Activated CD8-positive, alpha-beta T cell treated with anti-CD3 and anti-CD28 coated beads for 36 hours (primary cell): ENCODE data around the gene TAC4. TPM values are rescaled to one million over a fixed set of nuclear protein-coding genes. Genes with fewer than 3 reads are reported as not detected.

Experiments used
- ATAC-seq: fragments of 200-7000 bp; cut with Tn5 transposase; one replicate; pipeline ENCODE4 v1.10.0; 2021; ENCODE audit warnings: mild to moderate bottlenecking, moderate library complexity
- CTCF ChIA-PET: fragments of 350-600 bp; sonication (Branson Sonifier 250); formaldehyde crosslinking; loops from one replicate; lab custom pipeline; 2021; ENCODE audit warnings: antibody characterized with exemption; lab: Charles Lee
- POLR2A ChIA-PET: fragments of 350-600 bp; sonication (Branson Sonifier 250); formaldehyde crosslinking; loops from one replicate; lab custom pipeline; 2021; ENCODE audit warnings: antibody characterized with exemption; lab: Charles Lee
- DNase-seq: peaks from one replicate; pipeline ENCODE4 v3.0.0-alpha.2; 2020
- H3K27ac Mint-ChIP-seq: one replicate; pipeline ENCODE4 v1.8.0; 2021; ENCODE audit warnings: mild to moderate bottlenecking, mixed read lengths
- H3K27me3 Mint-ChIP-seq: one replicate; pipeline ENCODE4 v1.8.0; 2021; ENCODE audit warnings: mixed read lengths
- H3K36me3 Mint-ChIP-seq: one replicate; pipeline ENCODE4 v1.8.0; 2021; ENCODE audit warnings: low read depth, mixed read lengths
- H3K4me1 Mint-ChIP-seq: one replicate; pipeline ENCODE4 v1.8.0; 2021; ENCODE audit warnings: low read depth, mixed read lengths
- H3K4me3 Mint-ChIP-seq: one replicate; pipeline ENCODE4 v1.8.0; 2021; ENCODE audit warnings: mild to moderate bottlenecking, moderate library complexity, mixed read lengths
- H3K9me3 Mint-ChIP-seq: one replicate; pipeline ENCODE4 v1.8.0; 2021; ENCODE audit warnings: mixed read lengths
- CTCF ChIP-seq: fragments of 200-600 bp; IDR thresholded peaks from one replicate; pipeline ENCODE4 v1.8.0; 2022; ENCODE audit warnings: antibody characterized with exemption, mild to moderate bottlenecking
- intact Hi-C: fragments of 100-400 bp; cut with micrococcal nuclease; formaldehyde crosslinking; loops from one replicate; pipeline ENCODE4 v1.10.0; 2022
- total RNA-seq, 2 experiments: library from RNA; stranded (reverse); gene quantifications; one replicate each; pipeline ENCODE4 v1.2.3, GENCODE V29; 2021

Gene TAC4
- total RNA-seq, 2 experiments from 2014 or later = not detected

DNA sequence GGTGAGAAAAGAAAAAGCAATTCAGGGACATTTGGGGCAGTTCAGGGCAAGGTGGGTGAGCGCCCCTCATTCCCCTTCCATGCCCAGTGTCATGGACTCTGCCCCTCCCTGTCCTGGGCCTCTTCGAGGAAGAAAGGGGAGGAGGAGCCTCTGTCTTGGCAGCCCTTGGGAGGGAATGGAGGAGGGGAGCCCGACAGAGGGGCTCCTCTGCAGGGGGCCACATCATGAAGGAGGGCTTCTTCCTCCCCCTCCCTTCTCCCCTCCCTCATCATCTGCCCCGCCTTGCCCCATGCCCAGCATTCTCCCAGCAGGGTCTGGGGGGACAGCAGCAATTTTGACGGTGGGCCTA lies 33.2 kb upstream of the TAC4 start:
- no peak for TF ChIP-seq CTCF
- H3K27me3 Mint-ChIP-seq = peaks cover 32% of the 10 kb centered on the region
- no peak overlapping the region for H3K27ac Mint-ChIP-seq
- POLR2A ChIA-PET = no interaction called here
- no peak for DNase-seq
- H3K4me3 Mint-ChIP-seq = no peak overlapping the region
- no peaks in the 10 kb centered on the region for H3K9me3 Mint-ChIP-seq
- H3K36me3 Mint-ChIP-seq = no peaks in the 10 kb centered on the region
- no peak for ATAC-seq
- H3K4me1 Mint-ChIP-seq = peaks cover 3% of the 10 kb centered on the region
- intact Hi-C loops = loop anchor here (5.0 kb wide), 1 partner anchor 116 kb away; the partner anchor contains the start of gene DLX3
- CTCF ChIA-PET = interaction anchor here (1.0 to 10.7 kb wide), 22 partner anchors 9 to 213 kb away, joined by 3 to 145 read pairs (median 4); partner anchors contain the start of gene DLX3

DNA sequence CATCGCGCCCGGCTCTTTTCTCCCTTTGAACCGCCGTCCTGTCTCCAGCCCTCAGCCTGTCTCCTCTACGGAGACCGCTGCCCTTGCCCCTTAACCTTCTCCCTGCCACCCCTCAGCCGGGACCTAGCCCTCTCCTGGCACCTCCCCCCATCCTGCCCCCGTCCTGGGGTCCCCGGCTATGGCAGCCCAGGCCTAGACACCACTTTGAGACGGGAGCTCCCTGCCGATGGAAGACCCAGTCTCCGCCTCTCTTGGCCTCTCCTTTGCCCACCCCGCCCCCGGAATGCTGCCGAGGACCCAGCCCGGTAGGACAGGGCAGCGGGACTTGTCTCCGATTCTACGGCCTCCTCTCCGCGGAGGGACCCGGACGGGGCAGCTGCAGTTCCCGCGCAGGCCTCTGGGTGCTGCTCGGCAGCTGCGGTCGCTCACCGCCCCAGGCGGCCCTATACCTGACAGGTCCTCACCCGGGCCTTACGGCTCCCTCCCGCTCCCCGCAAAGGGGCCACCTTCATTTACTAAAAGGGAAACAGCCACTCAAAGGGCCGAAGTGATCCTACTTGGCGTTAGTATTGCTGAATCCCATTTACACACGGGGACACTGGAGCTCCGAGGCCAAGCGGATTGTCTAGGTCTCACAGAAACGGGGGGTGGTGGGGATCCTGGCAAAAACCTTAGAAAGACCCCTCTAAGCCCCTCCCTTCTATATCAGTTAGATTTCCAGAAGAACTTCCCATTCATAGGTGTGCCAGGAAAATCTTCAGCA lies 32.6 kb upstream of the TAC4 start:
- Mint-ChIP-seq H3K9me3 (no peaks in the 10 kb centered on the region), H3K27ac (no peak overlapping the region), H3K36me3 (no peaks in the 10 kb centered on the region), H3K27me3 (peaks cover 32% of the 10 kb centered on the region), H3K4me1 (peaks cover 3% of the 10 kb centered on the region), H3K4me3 (peak overlapping the region; percentile 24)
- ATAC-seq (peak; percentile 100), DNase-seq (peak; percentile 82)
- ChIA-PET CTCF (interaction anchor here (0.8 to 10.7 kb wide), 26 partner anchors 9 to 323 kb away, joined by 3 to 145 read pairs (median 4); partner anchors contain the start of gene DLX3), POLR2A (interaction anchor here (0.6 kb wide), 1 partner anchor 20 kb away, joined by 4 read pairs; no protein-coding TSS in a partner anchor)
- TF ChIP-seq CTCF = peak; percentile 99
- intact Hi-C loops = loop anchor here (5.0 kb wide), 1 partner anchor 117 kb away; the partner anchor contains the start of gene DLX3

DNA sequence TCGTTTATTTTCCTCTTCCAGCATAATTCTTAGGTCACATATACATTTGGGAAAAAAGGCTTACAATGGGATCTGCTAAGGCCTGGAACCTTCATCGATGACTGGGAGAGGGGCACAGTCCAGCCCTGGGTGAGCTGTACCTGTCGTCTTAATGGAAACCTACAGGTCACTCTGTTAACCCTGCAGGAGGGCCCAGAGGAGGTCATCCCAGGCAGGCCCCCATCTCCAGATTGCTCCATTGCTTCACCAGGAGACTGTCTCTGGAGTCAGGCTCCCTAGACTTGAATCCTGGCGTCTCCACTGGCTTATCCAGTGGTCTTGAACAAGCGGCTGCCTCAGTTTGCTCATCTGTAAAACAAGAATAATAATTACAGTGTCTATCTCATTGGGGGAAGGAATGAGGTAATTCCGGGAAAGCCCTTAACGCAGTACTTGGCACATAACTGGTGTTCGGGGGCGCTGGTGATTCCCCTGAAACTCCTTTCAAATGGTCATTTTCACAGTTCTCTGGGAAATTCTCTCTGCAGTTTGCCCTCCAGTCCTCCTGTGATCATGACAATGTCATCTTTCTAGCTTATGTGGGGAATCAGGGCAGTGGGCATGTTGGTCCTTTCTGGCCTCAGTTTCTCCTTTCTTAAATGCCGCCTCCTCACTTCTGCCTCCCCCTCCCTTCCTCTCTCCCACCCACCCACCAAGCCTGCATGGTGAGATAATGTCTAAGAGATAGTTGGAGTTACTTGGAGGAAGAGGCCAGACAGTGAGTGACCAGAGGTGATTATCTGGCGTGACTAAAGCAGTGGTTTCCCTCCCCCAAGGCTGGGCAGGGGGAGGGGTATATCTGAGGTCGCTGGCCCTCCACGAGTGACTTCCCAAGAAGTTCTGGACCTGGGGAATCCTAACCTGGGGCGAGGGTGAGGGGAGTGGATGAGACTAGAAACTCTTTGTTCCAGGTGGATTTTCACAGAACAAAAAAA lies 31.3 kb upstream of the TAC4 start:
- Mint-ChIP-seq H3K27ac (no peak overlapping the region), H3K4me1 (peaks cover 3% of the 10 kb centered on the region), H3K36me3 (no peaks in the 10 kb centered on the region), H3K27me3 (peaks cover 29% of the 10 kb centered on the region), H3K9me3 (no peaks in the 10 kb centered on the region), H3K4me3 (no peak overlapping the region)
- CTCF ChIA-PET = interaction anchor here (1.1 to 10.7 kb wide), 11 partner anchors 11 to 322 kb away, joined by 3 to 145 read pairs (median 5); partner anchors contain the start of gene DLX3
- DNase-seq (no peak), ATAC-seq (no peak)
- POLR2A ChIA-PET = no interaction called here
- intact Hi-C loops = no loop called here
- TF ChIP-seq CTCF = no peak

- intact Hi-C loops = no loop called here
- Mint-ChIP-seq H3K9me3 (no peaks in the 10 kb centered on the region), H3K36me3 (no peaks in the 10 kb centered on the region), H3K4me3 (no peak overlapping the region), H3K4me1 (peaks cover 20% of the 10 kb centered on the region), H3K27ac (no peak overlapping the region), H3K27me3 (peaks cover 12% of the 10 kb centered on the region)
- TF ChIP-seq CTCF = no peak
- no peak for ATAC-seq
- CTCF ChIA-PET = interaction anchor here (1.4 to 10.7 kb wide), 4 partner anchors 24 to 318 kb away, joined by 3 to 145 read pairs (median 4); partner anchors contain the start of gene DLX3
- DNase-seq = no peak
- POLR2A ChIA-PET = no interaction called here
Observed at GRCh38 chr17:49875685-49876084, 27.8 kb upstream of the TAC4 start.
